Thoracic aorta (tissue), 2 donors: ENCODE results near the gene CA6. TPM values are rescaled to one million over a fixed set of nuclear protein-coding genes. Genes with fewer than 3 reads are reported as not detected.
"Not testable (repeated sequence)": the region's sequence is repeated elsewhere in the genome, so short reads cannot be mapped to it uniquely, and the experiment has no call there.

ENCODE experiments used
- ATAC-seq: fragments of 150-250 bp; one replicate; pipeline ENCODE4 v1.8.0; 2017; ENCODE audit warnings: low read depth; ENCODE audit not compliant: insufficient number of reproducible peaks, low FRiP score
- DNase-seq: peaks from one replicate; pipeline ENCODE4 v3.0.0-alpha.2; 2020; ENCODE audit warnings: low spot score
- H3K27ac ChIP-seq, 2 donors: fragments of 200-600 bp; sonication (generic); 1 replicate in 1 of 2; 2 replicates in 1 of 2; pipeline ENCODE4 v1.5.1; 2016; ENCODE audit warnings: mild to moderate bottlenecking in 2 of 2, moderate library complexity in 2 of 2
- H3K27me3 ChIP-seq: fragments of 200-600 bp; sonication (generic); replicated peaks from 2 replicates; pipeline ENCODE4 v1.6.0; 2016; ENCODE audit warnings: mild to moderate bottlenecking; ENCODE audit not compliant: insufficient read depth
- H3K36me3 ChIP-seq: fragments of 200-600 bp; sonication (generic); one replicate; pipeline ENCODE4 v1.5.1; 2016
- H3K4me1 ChIP-seq, 2 donors: fragments of 200-600 bp; sonication (generic); 1 replicate in 1 of 2; 2 replicates in 1 of 2; pipeline versions ENCODE4 v1.5.1 to v1.6.0; 2016; ENCODE audit warnings: low read depth in 2 of 2, mild to moderate bottlenecking in 1 of 2; ENCODE audit not compliant: control insufficient read depth in 1 of 2
- H3K4me3 ChIP-seq: fragments of 200-600 bp; sonication (generic); 2 replicates; pipeline ENCODE4 v1.5.1; 2016; ENCODE audit warnings: mild to moderate bottlenecking
- H3K9me3 ChIP-seq: fragments of 200-600 bp; sonication (generic); 2 replicates; pipeline ENCODE4 v1.5.1; 2016
- CTCF ChIP-seq: fragments of 200-600 bp; sonication (generic); IDR thresholded peaks from one replicate; pipeline ENCODE4 v1.5.1; 2019; ENCODE audit warnings: antibody characterized with exemption
- total RNA-seq, 2 donors: library from RNA; depleted of rRNA; stranded (reverse); fragments of >200 nt; gene quantifications; one replicate each; pipeline versions ENCODE4 v1.1.0 to v1.2.3, GENCODE V29; 2016

The CA6 gene
- total RNA-seq, 2 donors from 2014 or later = not detected

GRCh38 chr1:8926707-8927694 lies 18.7 kb upstream of the CA6 start:
- TF ChIP-seq CTCF = no peak
- no peak overlapping the region for H3K27ac ChIP-seq

GRCh38 chr1:8930116-8930515 lies 15.6 kb upstream of the CA6 start:
- Histone ChIP-seq H3K27ac (no peak overlapping the region), H3K9me3 (no peaks in the 10 kb centered on the region), H3K4me3 (no peak overlapping the region), H3K4me1 (no peaks in the 10 kb centered on the region), H3K27me3 (no peaks in the 10 kb centered on the region), H3K36me3 (no peaks in the 10 kb centered on the region)
- no peak for TF ChIP-seq CTCF
- DNase-seq (no peak), ATAC-seq (no peak)

More at GRCh38 chr1:8926707-8927694, 18.7 kb upstream of the CA6 start:
- ATAC-seq (no peak), DNase-seq (no peak)
- no peaks in the 10 kb centered on the region for H3K9me3 ChIP-seq
- H3K4me3 ChIP-seq = no peak overlapping the region
- no peaks in the 10 kb centered on the region for H3K27me3 ChIP-seq
- H3K36me3 ChIP-seq = no peaks in the 10 kb centered on the region
- no peaks in the 10 kb centered on the region for H3K4me1 ChIP-seq

DNA sequence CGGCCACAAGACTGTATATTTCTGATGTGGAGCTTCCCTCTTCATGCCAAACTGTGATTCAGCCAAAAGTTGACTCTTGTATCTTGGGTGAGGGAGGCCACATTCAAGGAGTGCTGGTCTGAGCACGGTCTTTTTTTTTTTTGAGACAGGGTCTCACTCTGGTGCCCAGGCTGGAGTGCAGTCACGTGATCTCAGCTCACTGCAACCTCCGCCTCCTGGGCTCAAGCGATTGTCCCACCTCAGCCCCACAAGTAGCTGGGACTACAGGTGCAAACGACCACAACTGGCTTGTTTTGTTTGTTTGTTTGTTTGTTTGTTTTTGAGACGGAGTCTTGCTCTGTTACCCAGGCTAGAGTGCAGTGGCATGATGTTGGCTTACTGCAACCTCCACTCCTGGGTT lies 8.6 kb upstream of the CA6 start:
- not testable (repeated sequence) for H3K27me3 ChIP-seq, H3K36me3 ChIP-seq, H3K4me1 ChIP-seq, H3K4me3 ChIP-seq, H3K9me3 ChIP-seq, ATAC-seq, H3K27ac ChIP-seq, DNase-seq

DNA sequence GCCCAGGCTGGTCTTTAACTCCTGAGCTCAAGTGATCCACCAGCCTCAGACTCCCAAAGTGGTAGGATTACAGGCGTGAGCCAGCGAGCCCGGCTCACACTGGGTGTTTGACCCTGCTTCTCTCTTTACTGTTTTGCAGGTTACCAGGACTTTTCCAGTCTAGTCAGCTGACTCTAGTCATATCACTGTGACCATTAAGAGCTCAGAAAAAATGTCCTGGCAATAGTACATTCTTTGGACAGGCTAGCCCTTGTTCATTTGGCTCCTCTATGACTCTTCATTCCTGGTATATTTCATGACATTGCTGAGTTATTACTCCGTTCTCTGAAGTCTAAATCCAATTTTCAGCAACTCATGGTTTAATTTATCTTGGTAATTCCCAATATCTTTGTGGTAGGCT lies 8.0 kb upstream of the CA6 start:
- no peaks in the 10 kb centered on the region for H3K9me3 ChIP-seq
- H3K4me3 ChIP-seq = no peak overlapping the region
- TF ChIP-seq CTCF = no peak
- no peak for DNase-seq
- no peak overlapping the region for H3K27ac ChIP-seq
- no peak for ATAC-seq
- no peaks in the 10 kb centered on the region for H3K27me3 ChIP-seq
- H3K36me3 ChIP-seq = no peaks in the 10 kb centered on the region
- H3K4me1 ChIP-seq = no peaks in the 10 kb centered on the region

DNA sequence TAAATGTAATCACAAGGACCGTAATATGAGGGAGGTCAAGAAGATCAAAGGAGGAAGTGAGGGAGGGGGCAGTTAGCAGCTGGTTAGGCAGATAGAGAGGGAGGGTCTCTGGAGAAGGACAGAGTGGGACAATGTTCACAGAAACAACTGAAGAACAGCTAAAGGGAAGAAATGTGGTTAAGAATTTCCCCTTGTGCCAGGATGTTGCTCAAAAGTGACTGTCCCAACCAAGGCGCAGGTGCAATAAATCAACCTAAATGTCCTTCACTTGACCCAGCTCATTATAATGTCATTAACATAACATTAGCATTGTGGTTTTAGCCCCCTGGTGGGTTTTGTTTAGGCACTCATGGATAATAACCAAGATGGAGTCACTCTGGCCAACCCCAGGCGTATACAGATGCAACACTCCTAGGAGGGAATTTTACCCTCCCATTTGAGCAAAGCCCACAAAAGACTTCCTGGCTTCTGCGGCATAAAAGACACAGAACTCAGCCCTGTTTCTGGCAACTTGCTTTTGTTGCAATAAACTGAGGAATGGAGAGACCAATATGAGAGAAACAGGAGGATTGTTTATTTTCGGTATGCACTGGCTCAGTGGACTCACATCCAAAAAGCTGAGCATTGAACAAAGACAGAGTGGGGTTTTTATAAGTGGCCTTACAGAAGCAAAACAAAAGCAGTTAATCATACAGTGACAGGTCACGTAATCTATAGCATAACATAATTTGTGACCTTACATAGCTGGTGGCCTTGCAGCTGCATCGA lies 7.3 kb upstream of the CA6 start:
- no peaks in the 10 kb centered on the region for H3K4me1 ChIP-seq
- no peaks in the 10 kb centered on the region for H3K36me3 ChIP-seq
- ATAC-seq (no peak), DNase-seq (no peak)
- no peaks in the 10 kb centered on the region for H3K9me3 ChIP-seq
- no peak overlapping the region for H3K27ac ChIP-seq
- H3K4me3 ChIP-seq = no peak overlapping the region
- H3K27me3 ChIP-seq = no peaks in the 10 kb centered on the region
- TF ChIP-seq CTCF = no peak
